Progenitor cell of endocrine pancreas (in vitro differentiated cells): ENCODE results near the gene SEC14L3. TPM values are rescaled to one million over a fixed set of nuclear protein-coding genes. Genes with fewer than 3 reads are reported as not detected.

Experiments
- DNase-seq: peaks from one replicate; pipeline ENCODE4 v3.0.0; 2021; ENCODE audit warnings: low spot score; ENCODE audit not compliant: unreplicated experiment
- H3K27ac Mint-ChIP-seq: 2 replicates; pipeline ENCODE4 v1.8.0; 2021; ENCODE audit warnings: mild to moderate bottlenecking, moderate library complexity, mixed read lengths
- H3K27me3 Mint-ChIP-seq: 2 replicates; pipeline ENCODE4 v1.8.0; 2021; ENCODE audit warnings: mixed read lengths
- H3K36me3 Mint-ChIP-seq: 2 replicates; pipeline ENCODE4 v1.8.0; 2022; ENCODE audit warnings: mixed read lengths; ENCODE audit not compliant: insufficient read depth
- H3K4me1 Mint-ChIP-seq: 2 replicates; pipeline ENCODE4 v1.8.0; 2021; ENCODE audit warnings: low read depth, mixed read lengths
- H3K4me3 Mint-ChIP-seq: 2 replicates; pipeline ENCODE4 v1.8.0; 2021; ENCODE audit warnings: low read depth, mild to moderate bottlenecking, moderate library complexity, mixed read lengths
- H3K9me3 Mint-ChIP-seq: 2 replicates; pipeline ENCODE4 v1.8.0; 2021; ENCODE audit warnings: low read depth, mixed read lengths
- CTCF ChIP-seq: fragments of 200-600 bp; sonication (generic); IDR thresholded peaks from one replicate; pipeline ENCODE4 v1.5.0; 2021; ENCODE audit warnings: antibody characterized with exemption, mild to moderate bottlenecking; ENCODE audit not compliant: unreplicated experiment
- total RNA-seq: library from RNA; stranded (reverse); gene quantifications from 2 replicates; pipeline ENCODE4 v1.2.1, GENCODE V29; 2021

SEC14L3 gene
- total RNA-seq, 1 donor from 2014 or later, result not detected

GRCh38 chr22:30438559-30438958 lies 33.3 kb downstream of the SEC14L3 start:
- no peak for DNase-seq
- H3K27me3 Mint-ChIP-seq, result peaks cover 6% of the 10 kb centered on the region
- H3K4me3 Mint-ChIP-seq, result no peak overlapping the region
- no peaks in the 10 kb centered on the region for H3K36me3 Mint-ChIP-seq
- H3K27ac Mint-ChIP-seq, result no peak overlapping the region
- peaks cover 24% of the 10 kb centered on the region for H3K4me1 Mint-ChIP-seq
- no peaks in the 10 kb centered on the region for H3K9me3 Mint-ChIP-seq
- no peak for TF ChIP-seq CTCF

GRCh38 chr22:30436196-30436595 lies 35.6 kb downstream of the SEC14L3 start:
- Mint-ChIP-seq H3K9me3 (no peaks in the 10 kb centered on the region), H3K4me1 (peaks cover 21% of the 10 kb centered on the region), H3K27ac (no peak overlapping the region), H3K27me3 (peaks cover 4% of the 10 kb centered on the region), H3K4me3 (no peak overlapping the region), H3K36me3 (no peaks in the 10 kb centered on the region)
- no peak for DNase-seq
- no peak for TF ChIP-seq CTCF

- no peak for TF ChIP-seq CTCF
- Mint-ChIP-seq H3K4me3 (no peak overlapping the region), H3K9me3 (no peaks in the 10 kb centered on the region), H3K4me1 (peaks cover 17% of the 10 kb centered on the region), H3K36me3 (no peaks in the 10 kb centered on the region), H3K27me3 (peaks cover 2% of the 10 kb centered on the region), H3K27ac (no peak overlapping the region)
- DNase-seq, result no peak
These were observed 36.1 kb downstream of the SEC14L3 start for GRCh38 chr22:30435674-30436126.

- no peak for TF ChIP-seq CTCF
- DNase-seq, result no peak
- no peaks in the 10 kb centered on the region for H3K27me3 Mint-ChIP-seq
- peaks cover 17% of the 10 kb centered on the region for H3K4me1 Mint-ChIP-seq
- H3K4me3 Mint-ChIP-seq, result no peak overlapping the region
- H3K9me3 Mint-ChIP-seq, result no peaks in the 10 kb centered on the region
- no peaks in the 10 kb centered on the region for H3K36me3 Mint-ChIP-seq
- H3K27ac Mint-ChIP-seq, result no peak overlapping the region
These were observed 37.0 kb downstream of the SEC14L3 start for GRCh38 chr22:30434843-30435242.

- DNase-seq, result no peak
- TF ChIP-seq CTCF, result no peak
- H3K9me3 Mint-ChIP-seq, result no peaks in the 10 kb centered on the region
- H3K27ac Mint-ChIP-seq, result no peak overlapping the region
- H3K27me3 Mint-ChIP-seq, result no peaks in the 10 kb centered on the region
- peaks cover 17% of the 10 kb centered on the region for H3K4me1 Mint-ChIP-seq
- H3K4me3 Mint-ChIP-seq, result no peak overlapping the region
- no peaks in the 10 kb centered on the region for H3K36me3 Mint-ChIP-seq
These were observed 38.0 kb downstream of the SEC14L3 start for GRCh38 chr22:30433773-30434172.
